Stimulated activated CD4-positive, alpha-beta T cell treated with anti-CD3 and anti-CD28 coated beads, Interleukin-2, amount 100 ng/mL, for 48 hours (primary cell): ENCODE data around the gene SNX15.

ENCODE experiments used
- DNase-seq, 2 donors: peaks; one replicate each; pipeline ENCODE4 v3.0.0-alpha.2; 2020

Gene SNX15

GRCh38 chr11:65058419-65059054 is 31.3 kb downstream of the SNX15 start, which contains the start of gene NAALADL1:
Gene NAALADL1, minus strand, starts transcription at chr11:65058553. Its CDS starts 32 bp downstream, at chr11:65058521.
- no peak for DNase-seq

- no peak for DNase-seq
Measured at GRCh38 chr11:65059523-65059922, 32.3 kb downstream of the SNX15 start.

GRCh38 chr11:65059959-65060824 is 33.0 kb downstream of the SNX15 start:
- DNase-seq: no peak

GRCh38 chr11:65060913-65061408 is 33.7 kb downstream of the SNX15 start:
- DNase-seq: no peak

GRCh38 chr11:65063532-65063931 is 36.3 kb downstream of the SNX15 start:
- DNase-seq: no peak

- DNase-seq: no peak
Measured at GRCh38 chr11:65064847-65065240, 37.6 kb downstream of the SNX15 start.

GRCh38 chr11:65065851-65066250 is 38.6 kb downstream of the SNX15 start:
- DNase-seq: no peak

- DNase-seq: no peak
Measured at GRCh38 chr11:65066315-65066714, 39.1 kb downstream of the SNX15 start.

- DNase-seq: no peak
Measured at GRCh38 chr11:65066805-65067291, 39.6 kb downstream of the SNX15 start.

- no peak for DNase-seq
Measured at GRCh38 chr11:65067446-65067845, 40.2 kb downstream of the SNX15 start.

- no peak for DNase-seq
Measured at GRCh38 chr11:65069217-65069616, 42.0 kb downstream of the SNX15 start.

- DNase-seq: no peak
Measured at GRCh38 chr11:65071907-65072630, 44.8 kb downstream of the SNX15 start.

GRCh38 chr11:65072631-65072966 is 45.4 kb downstream of the SNX15 start:
- DNase-seq: no peak

GRCh38 chr11:65077451-65077850 is 50.2 kb downstream of the SNX15 start:
- no peak for DNase-seq

- peak; percentile 67 for DNase-seq
Measured at GRCh38 chr11:65078151-65078550, 50.9 kb downstream of the SNX15 start.

- DNase-seq: no peak
Measured at GRCh38 chr11:65078786-65079342, 51.6 kb downstream of the SNX15 start.

GRCh38 chr11:65083134-65083833 is 56.0 kb downstream of the SNX15 start:
- DNase-seq: no peak

- DNase-seq: peak; percentile 95 to 96
Measured at GRCh38 chr11:65083834-65084597, 56.8 kb downstream of the SNX15 start, which contains the start of the genes CDCA5 and ZFPL1. Gene CDCA5, minus strand, starts transcription at chr11:65084040. Its CDS starts 62 bp downstream, at chr11:65083978. Gene ZFPL1, plus strand, starts transcription at chr11:65084222. Its CDS starts 477 bp downstream, at chr11:65084699.

GRCh38 chr11:65084598-65085375 is 57.5 kb downstream of the SNX15 start:
- DNase-seq: no peak

GRCh38 chr11:65085446-65085845 is 58.2 kb downstream of the SNX15 start:
- DNase-seq: no peak
